DND-41 (cell line): ENCODE results near the gene NUTF2.

ENCODE experiments used
- ATAC-seq: fragments of 200-7000 bp; cut with Tn5 transposase; 3 replicates; pipeline ENCODE4 v1.9.1; 2021; ENCODE audit warnings: low read depth; ENCODE audit not compliant: insufficient read depth
- DNase-seq: peaks from one replicate; pipeline ENCODE4 v3.0.0-alpha.2; 2020
- H2AFZ ChIP-seq: 2 replicates; pipeline ENCODE4 v1.6.0; 2012; ENCODE audit warnings: low read depth, low read length
- H3K27ac ChIP-seq: 2 replicates; pipeline ENCODE4 v1.5.1; 2012; ENCODE audit warnings: low read length, inconsistent platforms
- H3K27me3 ChIP-seq: fragments of 200-600 bp; sonication (generic); 2 replicates; pipeline ENCODE4 v1.6.0; 2012; ENCODE audit warnings: low read length, mild to moderate bottlenecking, inconsistent platforms; ENCODE audit not compliant: insufficient read depth, poor library complexity
- H3K36me3 ChIP-seq: 2 replicates; pipeline ENCODE4 v1.5.1; 2012; ENCODE audit warnings: low read length, inconsistent platforms; ENCODE audit not compliant: insufficient read depth
- H3K4me1 ChIP-seq: 2 replicates; pipeline ENCODE4 v1.5.1; 2012; ENCODE audit warnings: mild to moderate bottlenecking, low read length; ENCODE audit not compliant: insufficient read depth
- H3K4me2 ChIP-seq: 2 replicates; pipeline ENCODE4 v1.6.0; 2012; ENCODE audit warnings: mild to moderate bottlenecking, moderate library complexity, low read length, inconsistent platforms; ENCODE audit not compliant: insufficient read depth
- H3K4me3 ChIP-seq, 2 experiments: fragments of 200-600 bp in 1 of 2; shearing (Covaris generic) in 1 of 2; 2 replicates each; pipeline ENCODE4 v1.5.1; 2012 to 2016; ENCODE audit warnings: inconsistent platforms in 2 of 2, low read length in 2 of 2, mild to moderate bottlenecking in 2 of 2, low read depth in 1 of 2, moderate library complexity in 1 of 2
- H3K79me2 ChIP-seq: 2 replicates; pipeline ENCODE4 v1.6.0; 2012; ENCODE audit warnings: low read length, inconsistent platforms; ENCODE audit not compliant: insufficient read depth
- H3K9ac ChIP-seq: 2 replicates; pipeline ENCODE4 v1.6.0; 2012; ENCODE audit warnings: low read depth, mild to moderate bottlenecking, inconsistent platforms, low read length, moderate library complexity
- H3K9me3 ChIP-seq: 2 replicates; pipeline ENCODE4 v1.5.1; 2012; ENCODE audit warnings: low read length, moderate library complexity, mild to moderate bottlenecking, inconsistent platforms; ENCODE audit not compliant: insufficient read depth, severe bottlenecking
- H4K20me1 ChIP-seq: 2 replicates; pipeline ENCODE4 v1.6.0; 2012; ENCODE audit warnings: low read length; ENCODE audit not compliant: insufficient read depth
- CTCF ChIP-seq: IDR thresholded peaks from 2 replicates; pipeline ENCODE4 v1.5.1; 2012; ENCODE audit warnings: borderline replicate concordance, low read length, moderate library complexity, mild to moderate bottlenecking; ENCODE audit not compliant: poor library complexity, severe bottlenecking; ENCODE audit errors: extremely low read depth
- EZH2 ChIP-seq: IDR thresholded peaks from 3 replicates; pipeline ENCODE4 v1.6.1; 2012; ENCODE audit warnings: borderline replicate concordance, low read depth, mild to moderate bottlenecking, moderate library complexity, low read length, inconsistent platforms; ENCODE audit not compliant: severe bottlenecking

The NUTF2 gene

GRCh38 chr16:67825119-67825518, 21.6 kb upstream of the NUTF2 start:
- no peak for TF ChIP-seq EZH2
- Histone ChIP-seq H3K4me2 (no peak overlapping the region), H3K4me3 (no peak overlapping the region), H3K79me2 (no peaks in the 10 kb centered on the region), H3K9me3 (no peaks in the 10 kb centered on the region), H4K20me1 (no peaks in the 10 kb centered on the region), H3K4me1 (no peaks in the 10 kb centered on the region), H3K36me3 (peaks cover 34% of the 10 kb centered on the region), H3K27ac (no peak overlapping the region), H3K9ac (no peak overlapping the region), H2AFZ (no peak overlapping the region), H3K27me3 (no peaks in the 10 kb centered on the region)
- ATAC-seq (no peak), DNase-seq (no peak)

GRCh38 chr16:67825906-67826305, 20.8 kb upstream of the NUTF2 start:
- DNase-seq, result no peak
- H3K4me3 ChIP-seq, result no peak overlapping the region
- no peak overlapping the region for H3K4me2 ChIP-seq
- H3K9me3 ChIP-seq, result no peaks in the 10 kb centered on the region
- ATAC-seq, result no peak
- no peaks in the 10 kb centered on the region for H3K4me1 ChIP-seq
- TF ChIP-seq EZH2, result no peak
- TF ChIP-seq CTCF, result no peak
- no peaks in the 10 kb centered on the region for H3K79me2 ChIP-seq
- no peaks in the 10 kb centered on the region for H4K20me1 ChIP-seq
- H2AFZ ChIP-seq, result no peak overlapping the region
- H3K27me3 ChIP-seq, result no peaks in the 10 kb centered on the region
- H3K36me3 ChIP-seq, result peaks cover 40% of the 10 kb centered on the region
- no peak overlapping the region for H3K9ac ChIP-seq
- H3K27ac ChIP-seq, result no peak overlapping the region

- H3K4me1 ChIP-seq, result peaks cover 17% of the 10 kb centered on the region
- H4K20me1 ChIP-seq, result no peaks in the 10 kb centered on the region; the same call in 1 of the 2 replicates
- no peaks in the 10 kb centered on the region for H3K27me3 ChIP-seq
- no peaks in the 10 kb centered on the region for H3K9me3 ChIP-seq
- peaks cover 23% of the 10 kb centered on the region for H3K79me2 ChIP-seq
- no peak overlapping the region for H3K4me3 ChIP-seq
- no peak overlapping the region for H3K9ac ChIP-seq
- no peak for TF ChIP-seq EZH2
- no peak for TF ChIP-seq CTCF
- no peak overlapping the region for H3K4me2 ChIP-seq
- H3K27ac ChIP-seq, result no peak overlapping the region
- no peak overlapping the region for H2AFZ ChIP-seq
- peaks cover 54% of the 10 kb centered on the region for H3K36me3 ChIP-seq
- DNase-seq (no peak), ATAC-seq (no peak)
These were observed 18.1 kb upstream of the NUTF2 start for GRCh38 chr16:67828651-67829050.

- Histone ChIP-seq H3K79me2 (peaks cover 23% of the 10 kb centered on the region), H3K4me3 (peak overlapping the region; percentile 51 to 76; a peak in 3 of 4 replicates), H3K9me3 (no peaks in the 10 kb centered on the region), H3K9ac (peak overlapping the region; percentile 72), H4K20me1 (no peaks in the 10 kb centered on the region; the same call in 1 of the 2 replicates), H3K4me2 (peak overlapping the region; percentile 87), H2AFZ (peak overlapping the region; percentile 85), H3K27me3 (no peaks in the 10 kb centered on the region), H3K27ac (peak overlapping the region; percentile 73), H3K4me1 (peaks cover 24% of the 10 kb centered on the region), H3K36me3 (peaks cover 41% of the 10 kb centered on the region)
- TF ChIP-seq EZH2, result no peak
- TF ChIP-seq CTCF, result no peak
- ATAC-seq (no peak), DNase-seq (no peak)
These were observed 13.7 kb upstream of the NUTF2 start for GRCh38 chr16:67833030-67833414.
